HG02588 (cell line): ENCODE results near the gene POLR1C.
"Not testable (repeated sequence)": the region's sequence is repeated elsewhere in the genome, so short reads cannot be mapped to it uniquely, and the experiment has no call there.

Experiments used
- ATAC-seq: cut with Tn5 transposase; IDR thresholded peaks from one replicate; pipeline ENCODE4 v1.9.1; 2021; ENCODE audit warnings: mild to moderate bottlenecking, moderate library complexity; ENCODE audit not compliant: unreplicated experiment

POLR1C gene

DNA sequence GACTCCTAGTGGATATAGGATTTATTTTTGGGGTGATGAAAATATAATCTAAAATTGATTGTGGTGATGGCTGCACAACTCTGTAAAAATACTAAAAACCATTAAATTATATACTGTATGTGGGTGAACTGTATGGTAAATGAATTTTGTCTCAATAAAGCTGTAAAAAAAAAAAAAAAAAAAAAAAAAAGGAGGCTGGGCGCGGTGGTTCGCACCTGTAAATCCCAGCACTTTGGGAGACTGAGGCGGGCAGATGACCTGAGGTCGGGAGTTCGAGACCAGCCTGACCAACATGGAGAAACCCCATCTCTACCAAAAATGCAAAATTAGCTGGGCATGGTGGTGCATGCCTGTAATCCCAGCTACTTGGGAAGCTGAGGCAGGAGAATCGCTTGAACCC is 40.7 kb downstream of the POLR1C start:
- ATAC-seq = not testable (repeated sequence)

DNA sequence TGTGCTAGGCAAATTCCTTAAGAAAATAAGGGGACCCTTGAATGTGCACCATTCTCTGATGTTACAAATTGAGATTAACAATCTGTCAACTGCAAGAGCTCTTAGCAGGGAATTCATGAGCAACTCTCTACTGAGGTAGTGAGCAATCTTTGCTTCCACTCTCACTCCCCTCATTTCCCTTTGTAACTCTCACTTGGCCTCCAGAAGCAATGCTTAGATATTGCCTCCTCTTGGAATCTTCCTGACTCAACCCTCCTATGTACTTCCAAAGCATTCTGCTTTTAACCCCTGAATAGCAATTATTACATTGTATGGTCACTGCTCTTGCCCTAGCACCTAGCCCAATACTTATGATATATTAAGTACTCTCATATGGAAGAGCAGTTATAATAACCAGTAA is 42.4 kb downstream of the POLR1C start:
- no peak for ATAC-seq

DNA sequence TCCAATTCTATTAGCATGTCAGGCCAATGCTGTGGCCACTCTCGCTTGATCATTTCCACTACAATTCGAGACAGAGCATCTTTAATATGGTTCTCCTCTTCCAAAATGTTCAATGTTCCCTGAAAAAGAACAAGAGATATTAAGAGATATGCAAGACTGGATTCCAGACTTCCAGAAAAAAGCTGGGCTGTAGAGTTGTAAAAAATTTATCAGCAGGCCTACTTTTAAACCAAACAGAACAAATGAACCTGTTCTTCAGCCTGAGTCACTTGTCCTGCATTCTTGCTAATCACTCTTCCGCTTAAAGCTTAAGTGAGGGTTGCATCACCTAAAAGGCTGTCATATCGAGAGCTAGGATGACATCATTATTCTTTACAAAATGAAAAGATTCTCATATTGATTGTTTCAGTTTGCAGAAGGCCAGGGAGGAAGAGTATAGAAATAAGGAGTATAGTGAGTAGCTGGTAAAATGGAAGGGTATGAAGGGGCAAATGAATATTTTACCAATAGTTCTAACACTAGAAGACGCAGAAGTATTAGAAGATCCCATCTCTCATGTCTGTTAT is 54.1 kb downstream of the POLR1C start:
- ATAC-seq = no peak
